Hematopoietic multipotent progenitor cell treated with erythropoietin and hydrocortisone succinate and interleukin-3 and kit ligand, for 6 days (in vitro differentiated cells): Measurements from ENCODE around the gene ITPR3.

Experiments
- DNase-seq: peaks from one replicate; pipeline ENCODE4 v3.0.0-alpha.2; 2015

ITPR3 gene

DNA sequence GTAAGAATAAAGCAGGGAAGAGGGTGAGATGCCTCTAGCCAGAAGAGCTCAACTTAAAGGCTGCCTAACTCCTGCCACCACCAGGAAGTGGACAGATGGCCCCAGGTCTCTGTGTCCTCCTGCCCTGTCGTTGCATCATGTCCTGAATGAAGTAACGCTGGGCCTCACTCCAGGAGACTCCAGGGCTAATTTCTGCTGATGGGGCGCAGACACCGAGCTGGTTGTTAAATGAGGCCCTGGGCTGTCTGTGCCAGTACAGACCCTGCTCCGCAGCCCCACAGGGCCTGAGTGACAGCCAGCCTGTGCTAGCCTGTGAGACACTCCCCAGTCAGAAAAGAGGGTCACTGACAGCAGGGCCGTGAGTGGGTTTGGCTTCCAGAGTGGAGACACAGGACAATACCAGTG is 119.1 kb downstream of the ITPR3 start:
- no peak for DNase-seq

- DNase-seq, result no peak
These were observed 119.7 kb downstream of the ITPR3 start for GRCh38 chr6:33740794-33741193.

GRCh38 chr6:33742092-33742491 is 121.0 kb downstream of the ITPR3 start:
- DNase-seq, result no peak

DNA sequence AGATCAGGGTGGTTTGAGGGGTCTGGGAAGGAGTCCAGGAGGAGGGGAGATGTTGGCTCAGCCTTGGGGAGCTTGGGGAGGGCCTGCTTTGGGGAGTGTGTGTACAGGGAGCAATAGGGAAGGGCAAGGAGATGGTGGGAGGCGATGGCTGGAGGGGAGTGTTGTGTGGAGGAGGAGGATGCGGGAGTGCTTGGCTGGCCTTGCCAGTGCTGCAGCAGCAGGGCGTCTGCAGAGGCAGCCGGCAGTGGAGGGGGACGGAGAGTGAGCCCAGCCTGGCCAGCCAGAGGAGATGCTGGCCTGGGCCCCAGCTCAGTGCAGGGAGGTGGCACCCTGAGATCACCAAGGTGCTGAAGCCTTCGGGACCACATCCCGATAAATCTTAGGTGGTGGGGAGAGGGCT is 121.7 kb downstream of the ITPR3 start:
- no peak for DNase-seq

DNA sequence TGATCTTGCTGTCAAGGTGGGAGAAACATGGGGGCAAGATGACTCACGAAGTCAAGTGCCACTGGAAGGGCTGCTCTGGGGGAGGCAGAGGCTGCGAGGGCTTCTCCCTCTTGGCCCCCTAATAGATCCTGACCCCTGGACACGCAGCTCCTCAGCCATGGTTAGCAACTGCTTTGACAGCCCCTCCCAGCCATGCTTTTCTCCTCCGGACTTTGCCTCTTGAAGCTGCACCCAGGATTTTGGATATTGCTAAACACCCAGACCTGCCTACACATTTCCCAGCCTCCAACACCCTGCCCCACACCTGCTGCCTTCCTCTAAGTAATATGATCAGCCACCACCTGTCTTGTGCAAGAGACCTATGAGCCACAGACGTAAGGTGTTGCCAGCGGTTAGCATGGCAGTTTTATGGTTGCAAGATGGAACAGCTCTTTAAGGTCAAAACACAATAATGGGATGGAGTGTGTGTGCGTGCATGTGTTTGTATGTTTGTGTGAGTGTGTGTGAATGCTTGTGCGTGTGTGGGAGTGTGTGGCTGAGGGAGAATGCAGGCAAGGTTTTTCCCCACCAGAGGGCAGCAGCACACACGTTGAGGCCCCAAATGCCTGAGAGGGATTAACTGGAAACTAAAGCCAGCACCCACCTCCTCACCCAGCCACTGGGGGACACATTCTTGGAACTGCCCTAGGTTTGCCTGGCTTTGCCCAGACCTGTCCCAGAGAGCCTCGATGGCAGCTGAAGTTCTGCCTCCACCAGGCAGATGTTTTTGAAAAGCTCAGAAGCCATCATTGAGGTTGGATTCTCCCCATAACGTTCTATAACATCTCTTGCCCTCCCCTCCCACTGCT is 123.1 kb downstream of the ITPR3 start:
- DNase-seq, result peak; percentile 83

DNA sequence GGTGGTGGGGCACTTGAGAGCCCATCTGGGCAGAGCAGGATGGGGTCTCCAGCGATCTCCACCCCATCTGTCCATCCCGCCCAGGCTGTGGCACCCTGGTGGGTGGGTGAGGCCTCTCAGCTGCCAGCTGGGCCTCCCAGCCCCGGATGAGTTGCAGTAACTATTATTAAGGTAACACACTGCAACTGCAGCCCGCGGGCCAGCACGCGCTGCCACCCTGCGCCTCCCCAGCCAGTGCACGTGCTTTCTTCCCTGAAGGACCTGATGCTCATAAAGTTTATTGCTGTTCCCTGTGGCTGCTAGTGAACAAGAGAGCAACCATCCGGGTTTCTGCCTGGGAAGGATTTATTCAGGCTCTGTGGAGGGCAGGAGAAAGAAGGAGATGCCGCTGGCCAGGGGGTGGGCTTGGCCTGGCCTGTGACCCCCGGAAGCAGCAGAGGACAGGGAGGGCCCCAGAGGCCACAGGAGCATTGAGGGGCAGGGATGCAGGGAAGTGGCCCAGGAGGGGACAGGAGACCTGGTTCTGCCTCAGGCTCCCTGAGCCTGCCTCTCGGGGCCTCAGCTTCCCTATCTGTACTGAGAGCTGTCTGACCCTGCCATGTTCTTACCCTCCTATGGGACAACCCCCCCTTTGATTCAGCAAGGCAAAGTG is 123.9 kb downstream of the ITPR3 start:
- DNase-seq, result no peak

- no peak for DNase-seq
These were observed 124.4 kb downstream of the ITPR3 start for GRCh38 chr6:33745548-33745947.
